Activated T-helper 17 cell treated with anti-CD3 and anti-CD28 coated beads, Interleukin-2, amount 50 U/mL, for 72 hours (primary cell): ENCODE measurements around the gene MEIOB. TPM values are rescaled to one million over a fixed set of nuclear protein-coding genes. Genes with fewer than 3 reads are reported as not detected.
"Not testable (repeated sequence)": the region's sequence is repeated elsewhere in the genome, so short reads cannot be mapped to it uniquely, and the experiment has no call there.

Experiments used
- ATAC-seq: fragments of 150-1000 bp; cut with Tn5 transposase; replicated peaks from 2 replicates; pipeline ENCODE4 v1.10.0; 2021; ENCODE audit warnings: mild to moderate bottlenecking, moderate library complexity
- H3K27ac Mint-ChIP-seq: one replicate; pipeline ENCODE4 v1.8.0; 2022; ENCODE audit warnings: mixed read lengths
- H3K27me3 Mint-ChIP-seq: one replicate; pipeline ENCODE4 v1.8.0; 2022; ENCODE audit warnings: mixed read lengths
- H3K36me3 Mint-ChIP-seq: one replicate; pipeline ENCODE4 v1.8.0; 2022; ENCODE audit warnings: low read depth, mild to moderate bottlenecking, mixed read lengths
- H3K4me1 Mint-ChIP-seq: one replicate; pipeline ENCODE4 v1.8.0; 2022; ENCODE audit warnings: mixed read lengths
- H3K4me3 Mint-ChIP-seq: one replicate; pipeline ENCODE4 v1.8.0; 2022; ENCODE audit warnings: mild to moderate bottlenecking, mixed read lengths
- H3K9me3 Mint-ChIP-seq: one replicate; pipeline ENCODE4 v1.8.0; 2022; ENCODE audit warnings: mixed read lengths
- total RNA-seq, 2 donors: library from RNA; stranded (reverse); gene quantifications; one replicate each; pipeline ENCODE4 v1.2.3, GENCODE V29; 2022

MEIOB gene, protein sequence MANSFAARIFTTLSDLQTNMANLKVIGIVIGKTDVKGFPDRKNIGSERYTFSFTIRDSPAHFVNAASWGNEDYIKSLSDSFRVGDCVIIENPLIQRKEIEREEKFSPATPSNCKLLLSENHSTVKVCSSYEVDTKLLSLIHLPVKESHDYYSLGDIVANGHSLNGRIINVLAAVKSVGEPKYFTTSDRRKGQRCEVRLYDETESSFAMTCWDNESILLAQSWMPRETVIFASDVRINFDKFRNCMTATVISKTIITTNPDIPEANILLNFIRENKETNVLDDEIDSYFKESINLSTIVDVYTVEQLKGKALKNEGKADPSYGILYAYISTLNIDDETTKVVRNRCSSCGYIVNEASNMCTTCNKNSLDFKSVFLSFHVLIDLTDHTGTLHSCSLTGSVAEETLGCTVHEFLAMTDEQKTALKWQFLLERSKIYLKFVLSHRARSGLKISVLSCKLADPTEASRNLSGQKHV
- total RNA-seq = under 1 TPM in 1 of 2 donors, not detected in 1; 0.79 TPM

GRCh38 chr16:1871974-1872635 lies at the start of gene MEIOB:
Gene MEIOB, minus strand, starts transcription at chr16:1872164. Its CDS starts 3,989 bp downstream, at chr16:1868175.
- Mint-ChIP-seq H3K27ac (no peak within 1 kb of the TSS), H3K27me3 (peaks cover 8% of the 10 kb centered on the region), H3K4me3 (peak within 1 kb of the TSS; percentile 16), H3K36me3 (no peaks in the 10 kb centered on the region), H3K9me3 (no peaks in the 10 kb centered on the region), H3K4me1 (no peaks in the 10 kb centered on the region)
- ATAC-seq = peak; percentile 32

- no peaks in the 10 kb centered on the region for H3K9me3 Mint-ChIP-seq
- H3K4me1 Mint-ChIP-seq = no peaks in the 10 kb centered on the region
- ATAC-seq = peak; percentile 56
- no peak overlapping the region for H3K27ac Mint-ChIP-seq
- H3K36me3 Mint-ChIP-seq = no peaks in the 10 kb centered on the region
- H3K4me3 Mint-ChIP-seq = no peak overlapping the region
- H3K27me3 Mint-ChIP-seq = peaks cover 42% of the 10 kb centered on the region
These were observed 48.8 kb upstream of the MEIOB start for GRCh38 chr16:1920727-1921171.

DNA sequence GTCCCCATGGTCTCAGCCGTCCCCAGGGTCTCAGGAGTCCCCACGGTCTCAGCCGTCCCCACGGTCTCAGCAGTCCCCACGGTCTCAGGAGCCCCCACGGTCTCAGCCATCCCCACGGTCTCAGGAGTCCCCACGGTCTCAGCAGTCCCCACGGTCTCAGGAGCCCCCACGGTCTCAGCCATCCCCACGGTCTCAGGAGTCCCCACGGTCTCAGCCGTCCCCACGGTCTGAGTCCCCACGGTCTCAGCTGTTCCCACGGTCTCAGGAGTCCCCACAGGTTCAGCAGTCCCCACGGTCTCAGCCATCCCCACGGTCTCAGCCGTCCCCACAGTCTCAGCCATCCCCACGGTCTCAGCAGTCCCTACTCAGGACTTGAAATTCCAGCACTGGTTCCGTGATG lies 48.2 kb upstream of the MEIOB start:
- peaks cover 48% of the 10 kb centered on the region for H3K27me3 Mint-ChIP-seq
- H3K4me1 Mint-ChIP-seq, H3K36me3 Mint-ChIP-seq, H3K9me3 Mint-ChIP-seq, H3K4me3 Mint-ChIP-seq, ATAC-seq, H3K27ac Mint-ChIP-seq: not testable (repeated sequence)

DNA sequence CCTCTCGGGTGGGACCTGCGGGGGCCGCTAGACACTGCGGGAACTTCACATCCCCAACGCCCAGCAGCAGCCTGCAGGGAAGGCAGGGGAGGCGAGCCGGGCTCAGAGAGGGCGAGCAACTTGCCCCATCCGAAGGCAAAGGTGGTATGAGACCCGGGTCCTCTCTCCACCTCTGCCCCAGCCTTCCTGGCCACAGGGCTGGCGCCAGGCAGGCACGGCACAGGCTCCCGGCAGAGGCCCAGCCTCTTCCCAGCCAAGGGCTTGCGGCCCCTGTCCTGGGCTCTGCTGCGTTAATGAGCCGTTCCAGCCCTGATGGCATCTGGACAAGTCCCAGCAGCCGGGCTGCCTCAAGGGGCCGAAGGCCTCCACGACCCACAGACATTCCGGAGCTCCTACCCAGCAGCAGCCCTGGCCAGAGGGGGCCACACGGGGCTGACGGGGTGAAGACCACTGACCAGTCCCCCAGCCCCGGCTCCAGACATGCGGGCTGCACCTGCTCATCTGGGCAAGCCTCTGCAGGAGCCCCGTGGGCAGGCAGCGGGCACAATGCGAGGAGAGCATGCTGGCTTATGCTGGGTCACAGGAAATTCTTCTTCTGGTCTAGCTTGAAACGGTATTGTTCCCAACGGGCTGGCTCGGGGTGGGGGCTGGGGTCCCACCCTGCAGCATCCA lies 47.5 kb upstream of the MEIOB start:
- H3K9me3 Mint-ChIP-seq = no peaks in the 10 kb centered on the region
- no peak overlapping the region for H3K27ac Mint-ChIP-seq
- peaks cover 51% of the 10 kb centered on the region for H3K27me3 Mint-ChIP-seq

DNA sequence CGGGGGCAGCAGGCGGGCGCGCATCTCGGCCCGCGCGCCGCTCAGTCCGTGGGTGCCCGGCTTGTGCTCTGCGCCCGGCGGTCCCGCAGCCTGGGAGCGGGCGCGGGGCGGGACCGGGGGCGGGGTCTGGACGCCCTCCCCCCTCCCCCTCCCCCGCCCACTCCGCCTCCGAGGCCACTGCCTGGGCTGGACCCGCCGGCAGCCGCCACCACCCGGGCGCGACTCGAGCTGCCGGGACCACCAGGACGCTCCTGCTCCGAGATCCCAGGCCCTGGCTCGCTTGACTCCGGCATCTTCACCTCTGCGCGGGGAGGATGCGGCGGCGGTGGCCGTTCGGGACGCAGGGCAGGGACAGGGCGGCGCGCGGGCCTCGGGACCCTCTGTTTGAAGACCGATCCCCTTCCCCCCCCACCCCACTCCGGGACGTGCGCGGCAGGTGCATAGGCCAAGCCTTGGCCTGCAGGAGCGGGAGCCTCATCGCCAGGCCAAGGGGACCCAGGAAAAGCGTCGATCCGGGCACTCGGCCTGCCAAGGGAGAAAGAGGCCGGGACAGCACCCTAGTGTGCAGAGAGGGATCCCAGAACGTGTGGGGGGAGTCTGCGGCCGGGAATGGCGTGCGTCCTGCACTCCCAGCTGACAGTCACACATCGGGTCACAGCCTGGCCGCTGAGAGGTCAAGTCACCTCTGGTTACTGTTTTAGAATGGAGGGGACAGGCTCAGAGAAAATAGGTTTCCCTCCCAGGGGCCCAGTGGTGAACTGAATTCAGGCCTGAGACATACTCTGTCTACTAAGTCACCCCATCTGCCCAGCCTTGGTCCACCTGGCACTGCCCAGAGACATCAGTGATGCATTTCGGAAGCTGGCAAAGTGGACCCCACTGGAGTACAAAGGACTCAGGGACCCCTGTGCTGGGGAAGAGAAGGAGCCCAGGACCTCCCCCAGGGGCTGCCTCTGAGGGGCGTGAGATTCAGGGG lies 46.7 kb upstream of the MEIOB start, which contains the start of gene HS3ST6:
Gene HS3ST6 (minus strand): TSS at position 65 of the 976 bp plus-strand sequence. CDS start 92 bp downstream, outside the sequence.
- H3K4me1 Mint-ChIP-seq = no peaks in the 10 kb centered on the region
- peaks cover 51% of the 10 kb centered on the region for H3K27me3 Mint-ChIP-seq
- ATAC-seq = no peak
- no peak within 1 kb of the TSS for H3K4me3 Mint-ChIP-seq
- H3K36me3 Mint-ChIP-seq = no peaks in the 10 kb centered on the region
- no peaks in the 10 kb centered on the region for H3K9me3 Mint-ChIP-seq
- H3K27ac Mint-ChIP-seq = no peak within 1 kb of the TSS

More for the DNA sequence above, 47.5 kb upstream of the MEIOB start:
- no peaks in the 10 kb centered on the region for H3K36me3 Mint-ChIP-seq
- no peak for ATAC-seq
- H3K4me1 Mint-ChIP-seq = no peaks in the 10 kb centered on the region
- H3K4me3 Mint-ChIP-seq = no peak overlapping the region

DNA sequence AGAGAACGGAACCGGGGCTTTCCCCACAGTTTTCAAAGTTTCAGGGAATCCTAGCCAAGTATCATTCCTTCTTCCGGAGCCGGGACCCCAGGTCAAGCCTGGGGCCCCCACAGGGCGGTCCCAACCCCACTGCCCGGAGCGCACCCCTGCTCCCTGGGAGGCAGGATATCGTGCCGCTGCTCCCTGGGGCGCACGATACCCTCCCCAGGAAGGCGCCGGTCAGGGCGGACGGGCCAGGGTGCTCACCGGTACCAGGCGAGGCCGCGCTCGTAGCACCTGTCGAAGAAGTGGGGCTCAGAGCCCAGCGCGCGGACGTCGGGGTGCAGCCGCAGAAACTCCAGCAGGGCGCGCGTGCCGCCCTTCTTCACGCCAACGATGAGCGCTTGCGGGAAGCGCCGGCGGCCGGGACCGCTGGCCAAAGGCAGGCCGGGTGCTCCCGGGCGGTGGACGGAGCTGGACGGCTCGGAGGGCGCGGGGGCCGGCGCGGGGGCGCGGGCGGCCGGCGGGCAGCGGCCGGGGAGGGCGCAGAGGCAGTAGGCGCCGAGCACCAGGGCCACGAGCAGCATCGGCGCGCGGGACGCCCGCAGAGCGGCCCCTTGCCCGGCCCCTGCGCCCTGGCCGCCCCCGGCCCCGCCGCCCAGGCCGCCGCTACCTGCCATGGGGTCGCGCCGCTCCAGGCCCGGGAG lies 45.8 kb upstream of the MEIOB start:
- Mint-ChIP-seq H3K4me1 (no peaks in the 10 kb centered on the region), H3K27ac (no peak overlapping the region), H3K4me3 (no peak overlapping the region), H3K9me3 (no peaks in the 10 kb centered on the region), H3K27me3 (peaks cover 46% of the 10 kb centered on the region), H3K36me3 (no peaks in the 10 kb centered on the region)
- ATAC-seq = no peak

GRCh38 chr16:1917056-1917664 lies 45.2 kb upstream of the MEIOB start:
- Mint-ChIP-seq H3K36me3 (no peaks in the 10 kb centered on the region), H3K4me1 (no peaks in the 10 kb centered on the region), H3K4me3 (no peak overlapping the region), H3K9me3 (no peaks in the 10 kb centered on the region), H3K27ac (no peak overlapping the region), H3K27me3 (peaks cover 40% of the 10 kb centered on the region)
- ATAC-seq = no peak

DNA sequence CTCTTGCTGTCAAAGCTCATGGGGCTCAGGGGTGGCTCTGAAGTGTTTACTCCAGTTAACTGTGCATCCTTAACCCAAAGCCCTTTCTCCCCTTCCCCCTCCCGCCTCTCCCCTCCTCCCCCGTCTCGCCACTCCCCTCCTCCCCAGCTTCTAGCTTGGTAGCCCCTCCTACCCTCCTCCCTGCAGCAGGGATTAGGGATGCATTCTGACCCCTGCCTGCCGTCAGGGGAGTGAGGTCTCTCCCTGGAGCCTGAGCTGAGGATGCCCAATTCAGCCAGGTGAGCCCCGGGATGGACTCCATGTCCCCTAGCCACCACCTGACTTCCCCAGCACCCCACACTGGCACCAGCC lies 44.7 kb upstream of the MEIOB start:
- H3K4me3 Mint-ChIP-seq = no peak overlapping the region
- H3K27me3 Mint-ChIP-seq = peaks cover 39% of the 10 kb centered on the region
- no peaks in the 10 kb centered on the region for H3K36me3 Mint-ChIP-seq
- H3K9me3 Mint-ChIP-seq = no peaks in the 10 kb centered on the region
- no peak overlapping the region for H3K27ac Mint-ChIP-seq
- no peaks in the 10 kb centered on the region for H3K4me1 Mint-ChIP-seq
- ATAC-seq = no peak

GRCh38 chr16:1915732-1916639 lies 44.0 kb upstream of the MEIOB start:
- H3K9me3 Mint-ChIP-seq = no peaks in the 10 kb centered on the region
- no peaks in the 10 kb centered on the region for H3K4me1 Mint-ChIP-seq
- no peaks in the 10 kb centered on the region for H3K36me3 Mint-ChIP-seq
- ATAC-seq = no peak
- no peak overlapping the region for H3K27ac Mint-ChIP-seq
- no peak overlapping the region for H3K4me3 Mint-ChIP-seq
- H3K27me3 Mint-ChIP-seq = peaks cover 33% of the 10 kb centered on the region

DNA sequence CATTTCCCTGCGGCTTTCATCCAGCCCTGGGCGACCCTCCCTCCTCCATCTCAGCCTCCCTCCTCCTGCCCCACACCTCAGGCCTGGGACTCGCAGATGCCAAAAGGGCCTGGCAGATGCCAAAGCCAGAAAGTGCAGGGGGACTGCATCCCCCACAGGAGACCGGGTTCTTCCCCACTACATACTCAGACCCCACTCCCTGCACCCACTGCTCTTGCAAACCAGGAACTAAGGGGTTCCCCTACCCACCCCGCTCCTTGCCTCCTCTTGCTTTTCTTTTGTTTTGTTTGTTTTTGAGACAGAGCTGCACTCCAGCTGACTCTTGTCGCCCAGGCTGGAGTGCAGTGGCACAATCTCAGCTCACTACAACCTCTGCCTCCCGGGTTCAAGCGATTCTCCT lies 43.0 kb upstream of the MEIOB start:
- Mint-ChIP-seq H3K27ac (no peak overlapping the region), H3K27me3 (peaks cover 26% of the 10 kb centered on the region), H3K36me3 (no peaks in the 10 kb centered on the region), H3K9me3 (no peaks in the 10 kb centered on the region), H3K4me3 (no peak overlapping the region), H3K4me1 (no peaks in the 10 kb centered on the region)
- no peak for ATAC-seq

DNA sequence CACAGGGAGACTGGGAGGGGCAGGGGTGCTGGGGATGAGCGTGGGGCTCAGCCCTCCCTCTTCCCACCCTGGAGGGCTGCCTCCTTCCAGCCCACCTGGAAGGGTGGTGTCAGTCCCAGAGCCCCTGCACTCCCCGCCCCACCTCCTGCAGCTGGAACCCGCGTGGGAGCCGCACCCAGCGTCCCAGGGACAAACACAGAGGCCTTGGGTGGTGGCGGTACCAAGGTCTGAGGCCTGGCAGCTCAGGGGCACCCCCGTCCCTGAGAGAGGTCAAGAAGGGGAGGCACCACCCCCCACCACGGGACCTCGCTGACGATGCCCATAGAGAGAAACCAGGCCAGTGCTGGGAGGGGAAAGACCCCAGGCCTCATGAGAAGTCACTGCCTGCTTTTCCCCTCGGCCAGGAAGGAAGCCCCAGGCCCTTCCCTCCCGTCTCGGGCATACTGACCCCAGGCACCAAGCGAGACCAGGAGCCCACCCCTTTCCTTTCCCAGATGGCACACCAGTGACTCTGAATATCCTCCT lies 42.2 kb upstream of the MEIOB start:
- Mint-ChIP-seq H3K9me3 (no peaks in the 10 kb centered on the region), H3K36me3 (no peaks in the 10 kb centered on the region), H3K4me1 (no peaks in the 10 kb centered on the region), H3K27ac (no peak overlapping the region), H3K27me3 (peaks cover 26% of the 10 kb centered on the region), H3K4me3 (no peak overlapping the region)
- ATAC-seq = no peak
